Gastrocnemius medialis (tissue), 4 donors: ENCODE measurements around the gene FKBP10. TPM values are rescaled to one million over a fixed set of nuclear protein-coding genes. Genes with fewer than 3 reads are reported as not detected.

ENCODE experiments used
- ATAC-seq, 2 donors: fragments of 150-250 bp; one replicate each; pipeline ENCODE4 v1.9.1; 2016
- DNase-seq, 2 donors: peaks; one replicate each; pipeline ENCODE4 v3.0.0-alpha.2; 2019
- H3K27ac ChIP-seq, 4 donors: fragments of 200-600 bp; sonication (generic); 1 replicate in 1 of 4; 2 replicates in 3 of 4; pipeline ENCODE4 v1.5.1; 2016 to 2018; ENCODE audit warnings: mild to moderate bottlenecking in 2 of 4, moderate library complexity in 1 of 4
- H3K27me3 ChIP-seq, 3 donors: fragments of 200-600 bp; sonication (generic) in 2 of 3; 1 replicate in 1 of 3; 2 replicates in 2 of 3; pipeline versions ENCODE4 v1.5.1 to v1.6.0; 2016 to 2019; ENCODE audit warnings: mild to moderate bottlenecking in 1 of 3, moderate library complexity in 1 of 3
- H3K36me3 ChIP-seq, 2 donors: fragments of 200-600 bp; sonication (generic) in 1 of 2; one replicate each; pipeline ENCODE4 v1.5.1; 2017 to 2018
- H3K4me1 ChIP-seq, 2 donors: fragments of 200-600 bp; sonication (generic) in 1 of 2; one replicate each; pipeline ENCODE4 v1.5.1; 2016 to 2017; ENCODE audit warnings: mild to moderate bottlenecking in 2 of 2
- H3K4me3 ChIP-seq, 4 donors: fragments of 200-600 bp; sonication (generic) in 3 of 4; 1 replicate in 1 of 4; 2 replicates in 3 of 4; pipeline ENCODE4 v1.5.1; 2016 to 2019; ENCODE audit warnings: mild to moderate bottlenecking in 2 of 4
- H3K9me3 ChIP-seq, 3 donors: fragments of 200-600 bp; sonication (generic) in 2 of 3; 1 replicate in 1 of 3; 2 replicates in 2 of 3; pipeline ENCODE4 v1.5.1; 2016 to 2019
- CTCF ChIP-seq, 5 experiments: fragments of 450-650 bp in 3 of 5; fragments of 200-600 bp in 2 of 5; sonication (generic) in 2 of 5; IDR thresholded peaks in 4 of 5; conservative IDR thresholded peaks in 1 of 5; 1 replicate in 4 of 5; 2 replicates in 1 of 5; pipeline ENCODE4 v1.5.1; 2016 to 2019; ENCODE audit warnings: antibody characterized with exemption in 5 of 5, mild to moderate bottlenecking in 3 of 5, moderate library complexity in 3 of 5
- POLR2A ChIP-seq, 2 donors: fragments of 450-650 bp; IDR thresholded peaks; one replicate each; pipeline ENCODE4 v1.6.1; 2017; ENCODE audit warnings: antibody characterized with exemption in 2 of 2, mild to moderate bottlenecking in 2 of 2, moderate library complexity in 2 of 2
- in situ Hi-C, 4 donors: fragments of 200-750 bp; cut with MboI; loops; one replicate each; pipeline versions ENCODE4 v1.15.0 to v1.8.0; 2017; ENCODE audit warnings: low sequenced_read_pairs in 4 of 4
- intact Hi-C: fragments of 100-400 bp; cut with DNase I; formaldehyde crosslinking; loops from one replicate; pipeline ENCODE4 v1.15.1; 2023; ENCODE audit warnings: low total_unique reads
- total RNA-seq, 4 donors: library from RNA; depleted of rRNA; stranded (reverse); fragments of >200 nt; gene quantifications; one replicate each; pipeline versions ENCODE4 v1.1.0 to v1.2.3, GENCODE V29; 2016

Gene FKBP10
- total RNA-seq, 4 donors from 2014 or later, result 7.0 to 12.9 (median 9.7) TPM

- DNase-seq, result peak in 1 of 2 donors; percentile 33
- Histone ChIP-seq H3K4me3 (peak overlapping the region; percentile 72 to 83 (median 78)), H3K9me3 (no peaks in the 10 kb centered on the region), H3K4me1 (peaks cover 53 to 58% of the 10 kb centered on the region in 2 donors), H3K27me3 (no peaks in the 10 kb centered on the region), H3K36me3 (no peaks in the 10 kb centered on the region), H3K27ac (peak overlapping the region; percentile 81 to 95 (median 92))
- ATAC-seq, result no peak
- intact Hi-C loops (loop anchor here (5.0 kb wide), 1 partner anchor 232 kb away; the partner anchor contains the start of gene DNAJC7), in situ Hi-C loops (no loop called here)
- TF ChIP-seq POLR2A (IDR thresholded peaks at IDR 0.05), result no peak
- TF ChIP-seq CTCF (IDR thresholded peaks at IDR 0.05 in 4 of 5, conservative IDR thresholded peaks at IDR 0.05 in 1 of 5), result no peak
Measured at GRCh38 chr17:41785091-41785858, 27.5 kb upstream of the FKBP10 start.

GRCh38 chr17:41785859-41786226 lies 27.0 kb upstream of the FKBP10 start:
- Histone ChIP-seq H3K4me1 (peaks cover 47 to 52% of the 10 kb centered on the region in 2 donors), H3K27ac (peak overlapping the region; percentile 81 to 95 (median 92)), H3K36me3 (no peaks in the 10 kb centered on the region), H3K27me3 (no peaks in the 10 kb centered on the region), H3K9me3 (no peaks in the 10 kb centered on the region), H3K4me3 (peak overlapping the region; percentile 72 to 83 (median 78))
- TF ChIP-seq POLR2A (IDR thresholded peaks at IDR 0.05) (no peak), CTCF (IDR thresholded peaks at IDR 0.05 in 4 of 5, conservative IDR thresholded peaks at IDR 0.05 in 1 of 5) (no peak)
- intact Hi-C loops (loop anchor here (2.0 to 5.0 kb wide), 2 partner anchors 97 to 231 kb away; partner anchors contain the start of genes DNAJC7 and EIF1), in situ Hi-C loops (no loop called here)
- ATAC-seq (peak in 1 of 2 donors; percentile 0), DNase-seq (peak in 1 of 2 donors; percentile 43)

GRCh38 chr17:41786227-41787020 lies 26.4 kb upstream of the FKBP10 start, which contains the start of gene JUP:
Gene JUP, minus strand, starts transcription at chr17:41786711. Its CDS starts 14,857 bp downstream, at chr17:41771854.
- DNase-seq (peak; percentile 99 to 100), ATAC-seq (peak; percentile 86 to 88)
- intact Hi-C loops (loop anchor here (2.0 to 5.0 kb wide), 2 partner anchors 98 to 231 kb away; partner anchors contain the start of genes DNAJC7 and EIF1), in situ Hi-C loops (no loop called here)
- peak within 1 kb of the TSS; percentile 81 to 95 (median 92) for H3K27ac ChIP-seq
- H3K9me3 ChIP-seq, result no peaks in the 10 kb centered on the region
- peaks cover 41 to 47% of the 10 kb centered on the region in 2 donors for H3K4me1 ChIP-seq
- no peaks in the 10 kb centered on the region for H3K36me3 ChIP-seq
- TF ChIP-seq CTCF (IDR thresholded peaks at IDR 0.05 in 4 of 5, conservative IDR thresholded peaks at IDR 0.05 in 1 of 5), result peak; percentile 65 to 96 (median 94)
- peak; percentile 99 for TF ChIP-seq POLR2A (IDR thresholded peaks at IDR 0.05)
- no peaks in the 10 kb centered on the region for H3K27me3 ChIP-seq
- H3K4me3 ChIP-seq, result peak within 1 kb of the TSS; percentile 72 to 83 (median 78)

- ATAC-seq (no peak), DNase-seq (no peak)
- TF ChIP-seq POLR2A (IDR thresholded peaks at IDR 0.05), result no peak
- TF ChIP-seq CTCF (IDR thresholded peaks at IDR 0.05 in 4 of 5, conservative IDR thresholded peaks at IDR 0.05 in 1 of 5), result no peak
- H3K4me3 ChIP-seq, result no peak overlapping the region
- H3K27ac ChIP-seq, result peak overlapping the region; percentile 48 to 64 (median 58)
- H3K36me3 ChIP-seq, result no peaks in the 10 kb centered on the region
- H3K9me3 ChIP-seq, result no peaks in the 10 kb centered on the region
- no peaks in the 10 kb centered on the region for H3K27me3 ChIP-seq
- in situ Hi-C loops, result no loop called here
- H3K4me1 ChIP-seq, result peaks cover 35 to 41% of the 10 kb centered on the region in 2 donors
- intact Hi-C loops, result loop anchor here (2.0 to 5.0 kb wide), 2 partner anchors 98 to 230 kb away; partner anchors contain the start of genes DNAJC7 and EIF1
Measured at GRCh38 chr17:41787021-41787418, 25.8 kb upstream of the FKBP10 start.
